IMR-90 (cell line): ENCODE data around the gene NPDC1. TPM values are rescaled to one million over a fixed set of nuclear protein-coding genes. Genes with fewer than 3 reads are reported as not detected.

ENCODE experiments used
- ATAC-seq: fragments of 200-7000 bp; cut with Tn5 transposase; 2 replicates; pipeline ENCODE4 v1.9.1; 2020; ENCODE audit warnings: low read depth, mild to moderate bottlenecking, moderate library complexity
- BruUV-seq: library from RNA; stranded (reverse); fragments of 400-500 nt; replicated peaks from 2 replicates; lab custom pipeline; 2021; lab: Mats Ljungman, UMichigan
- CTCF ChIA-PET: fragments of 300-600 bp; formaldehyde crosslinking; extraction: SDS; loops from one replicate; lab custom pipeline; 2021; ENCODE audit warnings: antibody characterized with exemption; lab: Yijun Ruan, JAX
- POLR2A ChIA-PET: fragments of 300-600 bp; sonication (Branson Sonifier 250); formaldehyde crosslinking; loops from one replicate; lab custom pipeline; 2022; ENCODE audit warnings: antibody characterized with exemption; ENCODE audit not compliant: unreplicated experiment; lab: Charles Lee
- DNase-seq: peaks from one replicate; pipeline ENCODE4 v3.0.0; 2013
- H2AFZ ChIP-seq: replicated peaks from 2 replicates; pipeline ENCODE3; 2013; ENCODE audit warnings: low read length, mild to moderate bottlenecking; ENCODE audit not compliant: poor library complexity
- H2AK5ac ChIP-seq: 2 replicates; pipeline ENCODE4 v1.6.1; 2013; ENCODE audit warnings: low read depth, low read length, inconsistent platforms
- H2AK9ac ChIP-seq: replicated peaks from 2 replicates; pipeline ENCODE3; 2013; ENCODE audit warnings: mild to moderate bottlenecking, low read depth, low read length, moderate library complexity; ENCODE audit not compliant: poor library complexity
- H2BK120ac ChIP-seq: 2 replicates; pipeline ENCODE4 v1.6.1; 2013; ENCODE audit warnings: low read depth, low read length, inconsistent platforms
- H2BK15ac ChIP-seq: 3 replicates; pipeline ENCODE4 v1.6.1; 2013; ENCODE audit warnings: low read depth, low read length, inconsistent platforms
- H2BK20ac ChIP-seq: 2 replicates; pipeline ENCODE4 v1.6.1; 2013; ENCODE audit warnings: low read depth, mild to moderate bottlenecking, inconsistent platforms, low read length, moderate library complexity
- H2BK5ac ChIP-seq: 2 replicates; pipeline ENCODE4 v1.6.1; 2013; ENCODE audit warnings: mild to moderate bottlenecking, low read depth, low read length, inconsistent platforms; ENCODE audit not compliant: poor library complexity, severe bottlenecking
- H3K14ac ChIP-seq: replicated peaks from 2 replicates; pipeline ENCODE4 v1.6.1; 2013; ENCODE audit warnings: low read depth, low read length, inconsistent platforms
- H3K18ac ChIP-seq: 2 replicates; pipeline ENCODE4 v1.6.1; 2013; ENCODE audit warnings: low read depth, low read length, control low read depth
- H3K23ac ChIP-seq: 2 replicates; pipeline ENCODE4 v1.6.1; 2013; ENCODE audit warnings: low read depth, low read length, inconsistent platforms
- H3K27ac ChIP-seq: 2 replicates; pipeline ENCODE4 v1.5.1; 2013; ENCODE audit warnings: mild to moderate bottlenecking, control low read depth, low read length; ENCODE audit not compliant: insufficient read depth
- H3K27me3 ChIP-seq: 2 replicates; pipeline ENCODE4 v1.6.1; 2013; ENCODE audit warnings: low read length; ENCODE audit not compliant: control insufficient read depth, insufficient read depth
- H3K36me3 ChIP-seq: 2 replicates; pipeline ENCODE4 v1.6.1; 2013; ENCODE audit warnings: low read length, mixed read lengths; ENCODE audit not compliant: control insufficient read depth, insufficient read depth
- H3K4ac ChIP-seq: 2 replicates; pipeline ENCODE4 v1.6.1; 2013; ENCODE audit warnings: low read depth, low read length, inconsistent platforms
- H3K4me1 ChIP-seq: 2 replicates; pipeline ENCODE4 v1.6.1; 2013; ENCODE audit warnings: low read length, mixed read lengths; ENCODE audit not compliant: control insufficient read depth, insufficient read depth
- H3K4me2 ChIP-seq: 2 replicates; pipeline ENCODE4 v1.6.1; 2013; ENCODE audit warnings: low read depth, mild to moderate bottlenecking, control low read depth, low read length, moderate library complexity
- H3K4me3 ChIP-seq: 2 replicates; pipeline ENCODE4 v1.5.1; 2013; ENCODE audit warnings: low read depth, mild to moderate bottlenecking, control low read depth, low read length, moderate library complexity; ENCODE audit not compliant: insufficient read depth
- H3K56ac ChIP-seq: 2 replicates; pipeline ENCODE4 v1.6.1; 2013; ENCODE audit warnings: low read length, inconsistent platforms; ENCODE audit not compliant: insufficient read depth; ENCODE audit errors: extremely low read depth
- H3K79me1 ChIP-seq, 2 experiments: 2 replicates each; pipeline ENCODE4 v1.6.1; 2013; ENCODE audit warnings: low read length in 2 of 2, inconsistent platforms in 1 of 2, low read depth in 1 of 2
- H3K9ac ChIP-seq: 2 replicates; pipeline ENCODE4 v1.6.1; 2013; ENCODE audit warnings: low read depth, low read length, control low read depth
- H3K9me1 ChIP-seq: 2 replicates; pipeline ENCODE4 v1.6.1; 2013; ENCODE audit warnings: low read length, inconsistent platforms; ENCODE audit not compliant: insufficient read depth
- H3K9me3 ChIP-seq: 2 replicates; pipeline ENCODE4 v1.6.1; 2013; ENCODE audit warnings: low read length; ENCODE audit not compliant: control insufficient read depth, insufficient read depth
- H4K20me1 ChIP-seq: 2 replicates; pipeline ENCODE4 v1.6.1; 2013; ENCODE audit warnings: low read length, inconsistent platforms; ENCODE audit not compliant: insufficient read depth
- H4K5ac ChIP-seq: 2 replicates; pipeline ENCODE4 v1.6.1; 2013; ENCODE audit warnings: mild to moderate bottlenecking, low read depth, low read length, control low read depth
- H4K8ac ChIP-seq, 2 experiments: 2 replicates each; pipeline ENCODE4 v1.6.1; 2013; ENCODE audit warnings: low read depth in 2 of 2, low read length in 2 of 2, control low read depth in 1 of 2, inconsistent platforms in 1 of 2
- H4K91ac ChIP-seq: 2 replicates; pipeline ENCODE4 v1.6.1; 2013; ENCODE audit warnings: low read depth, low read length, inconsistent platforms; ENCODE audit not compliant: insufficient read depth
- BHLHE40 ChIP-seq: fragments of 150-350 bp; IDR thresholded peaks from 2 replicates; pipeline ENCODE4 v1.6.1; 2016; ENCODE audit warnings: mild to moderate bottlenecking, low read depth, low read length
- CEBPB ChIP-seq: IDR thresholded peaks from 2 replicates; pipeline ENCODE4 v1.6.1; 2012; ENCODE audit warnings: low read depth, low read length, improper control_type of control experiment
- CHD1 ChIP-seq: IDR thresholded peaks from 2 replicates; pipeline ENCODE4 v1.6.1; 2012; ENCODE audit warnings: low read depth, low read length, improper control_type of control experiment
- FOS ChIP-seq: fragments of 150-350 bp; IDR thresholded peaks from 2 replicates; pipeline ENCODE4 v1.6.1; 2016; ENCODE audit warnings: low read depth, low read length
- MAFK ChIP-seq: IDR thresholded peaks from 2 replicates; pipeline ENCODE4 v1.6.1; 2012; ENCODE audit warnings: low read depth, low read length, improper control_type of control experiment
- MAZ ChIP-seq: IDR thresholded peaks from 2 replicates; pipeline ENCODE4 v1.6.1; 2012; ENCODE audit warnings: low read depth, mild to moderate bottlenecking, low read length, improper control_type of control experiment, moderate library complexity, borderline replicate concordance
- MXI1 ChIP-seq: IDR thresholded peaks from 2 replicates; pipeline ENCODE4 v1.6.1; 2012; ENCODE audit warnings: low read depth, mild to moderate bottlenecking, low read length, moderate library complexity, borderline replicate concordance
- NFE2L2 ChIP-seq: fragments of 150-350 bp; IDR thresholded peaks from 2 replicates; pipeline ENCODE4 v1.6.1; 2016; ENCODE audit warnings: low read depth, mild to moderate bottlenecking, low read length
- POLR2A ChIP-seq: IDR thresholded peaks from 2 replicates; pipeline ENCODE4 v1.6.1; 2012; ENCODE audit warnings: mild to moderate bottlenecking, low read depth, low read length
- RAD21 ChIP-seq: IDR thresholded peaks from 2 replicates; pipeline ENCODE4 v1.6.1; 2012; ENCODE audit warnings: low read length, improper control_type of control experiment
- RCOR1 ChIP-seq: IDR thresholded peaks from 2 replicates; pipeline ENCODE4 v1.6.1; 2012; ENCODE audit warnings: mild to moderate bottlenecking, low read length, improper control_type of control experiment; ENCODE audit not compliant: insufficient replicate concordance
- RFX5 ChIP-seq: IDR thresholded peaks from 2 replicates; pipeline ENCODE4 v1.8.0; 2012; ENCODE audit warnings: low read depth, mild to moderate bottlenecking, low read length, moderate library complexity
- SMC3 ChIP-seq: fragments of 150-350 bp; IDR thresholded peaks from 2 replicates; pipeline ENCODE4 v1.6.1; 2016; ENCODE audit warnings: low read depth, mild to moderate bottlenecking, antibody characterized with exemption, low read length, moderate library complexity
- WGBS, 2 experiments: methylation state at CpG; one replicate each; pipeline versions ENCODE4 v1.1.5 to v1.1.7; 2013; ENCODE audit warnings: missing lambda C conversion rate in 2 of 2; ENCODE audit not compliant: insufficient read length in 1 of 2; ENCODE audit errors: extremely low coverage in 2 of 2; 5-methylcytosine and 5-hydroxymethylcytosine counted together
- dilution Hi-C: fragments of 300-500 bp; cut with HindIII; formaldehyde crosslinking; loops from one replicate; pipeline ENCODE4 v1.14.3; 2018; ENCODE audit warnings: low sequenced_read_pairs; ENCODE audit not compliant: unreplicated experiment
- in situ Hi-C: fragments of 300-500 bp; cut with MboI; formaldehyde crosslinking; loops from 3 replicates; pipeline ENCODE4 v1.14.3; 2019; ENCODE audit warnings: low sequenced_read_pairs, inconsistent platforms, mixed read lengths
- intact Hi-C: fragments of 100-400 bp; cut with micrococcal nuclease; formaldehyde crosslinking; loops from 2 replicates; pipeline ENCODE4 v1.10.0; 2022
- polyA plus RNA-seq, 3 experiments: library from polyadenylated mRNA; depleted of rRNA; stranded (reverse); fragments of >200 nt; gene quantifications; 2 replicates each; pipeline ENCODE4 v1.2.3, GENCODE V29; 2012; ENCODE audit warnings: low replicate concordance in 1 of 3
- total RNA-seq: library from RNA; depleted of rRNA; stranded (reverse); fragments of >200 nt; gene quantifications from 2 replicates; pipeline ENCODE4 v1.2.3, GENCODE V29; 2012
- TF ChIP-seq, protein P1 (sequence below): fragments of 150-350 bp; IDR thresholded peaks from 2 replicates; pipeline ENCODE4 v1.6.1; 2016; ENCODE audit warnings: low read depth, mild to moderate bottlenecking, low read length, moderate library complexity, borderline replicate concordance
- TF ChIP-seq, protein P2 (sequence below): fragments of 150-350 bp; IDR thresholded peaks from 2 replicates; pipeline ENCODE4 v1.6.1; 2017; ENCODE audit warnings: mild to moderate bottlenecking, antibody characterized with exemption, low read length, low read depth

The NPDC1 gene
- total and polyA plus RNA-seq, 2 of the 4 experiments (the other 2 are of a cell fraction): 2.7 to 58.1 TPM

DNA sequence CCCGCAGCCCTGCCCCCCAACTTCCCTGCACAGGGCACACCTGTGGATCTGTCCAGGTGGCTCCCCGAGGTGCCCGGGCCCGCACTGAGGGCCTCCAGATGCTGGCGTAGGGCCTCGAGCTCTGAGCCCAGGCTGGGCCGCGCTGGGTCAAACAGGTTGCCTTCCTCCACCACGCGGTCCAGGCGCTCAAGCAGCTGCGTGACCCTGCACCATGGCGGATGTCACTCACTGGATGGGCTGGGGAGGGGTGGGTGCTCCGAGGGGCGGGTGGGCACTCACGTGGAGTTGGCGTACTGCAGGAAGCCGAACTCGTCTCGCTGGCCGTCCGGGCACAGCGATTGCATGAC lies 23.3 kb downstream of the NPDC1 start:
- in situ Hi-C loops (no loop called here), dilution Hi-C loops (no loop called here), intact Hi-C loops (no loop called here)
- no peak overlapping the region for H2BK15ac ChIP-seq
- H3K9me3 ChIP-seq: no peaks in the 10 kb centered on the region
- H3K4me1 ChIP-seq: peaks cover 5% of the 10 kb centered on the region
- no peaks in the 10 kb centered on the region; the same call in 1 of the 2 replicates for H4K20me1 ChIP-seq
- H4K91ac ChIP-seq: no peak overlapping the region
- no peak overlapping the region for H2BK5ac ChIP-seq
- H3K27me3 ChIP-seq: no peaks in the 10 kb centered on the region
- H3K18ac ChIP-seq: no peak overlapping the region
- no peak overlapping the region for H4K5ac ChIP-seq
- H3K56ac ChIP-seq: no peak overlapping the region
- H3K4ac ChIP-seq: no peak overlapping the region
- ATAC-seq: no peak
- peaks cover 7% of the 10 kb centered on the region; the same call in 1 of the 2 replicates for H3K36me3 ChIP-seq
- no peak overlapping the region for H2BK120ac ChIP-seq
- no peak overlapping the region for H3K4me3 ChIP-seq
- H4K8ac ChIP-seq: no peak overlapping the region
- no peak for DNase-seq
- H2AK5ac ChIP-seq: no peak overlapping the region
- H3K4me2 ChIP-seq: no peak overlapping the region
- no peak overlapping the region for H2BK20ac ChIP-seq
- no peak overlapping the region for H2AFZ ChIP-seq
- H3K23ac ChIP-seq: no peak overlapping the region
- H3K9me1 ChIP-seq: peaks cover 4% of the 10 kb centered on the region; the same call in 1 of the 2 replicates
- H3K27ac ChIP-seq: no peak overlapping the region
- H3K9ac ChIP-seq: no peak overlapping the region
- ChIA-PET POLR2A (no interaction called here), CTCF (no interaction called here)
- no peak for TF ChIP-seq MAZ
- no peak for TF ChIP-seq RAD21
- TF ChIP-seq, protein P1, sequence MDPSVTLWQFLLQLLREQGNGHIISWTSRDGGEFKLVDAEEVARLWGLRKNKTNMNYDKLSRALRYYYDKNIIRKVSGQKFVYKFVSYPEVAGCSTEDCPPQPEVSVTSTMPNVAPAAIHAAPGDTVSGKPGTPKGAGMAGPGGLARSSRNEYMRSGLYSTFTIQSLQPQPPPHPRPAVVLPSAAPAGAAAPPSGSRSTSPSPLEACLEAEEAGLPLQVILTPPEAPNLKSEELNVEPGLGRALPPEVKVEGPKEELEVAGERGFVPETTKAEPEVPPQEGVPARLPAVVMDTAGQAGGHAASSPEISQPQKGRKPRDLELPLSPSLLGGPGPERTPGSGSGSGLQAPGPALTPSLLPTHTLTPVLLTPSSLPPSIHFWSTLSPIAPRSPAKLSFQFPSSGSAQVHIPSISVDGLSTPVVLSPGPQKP: no peak
- TF ChIP-seq, protein P2, sequence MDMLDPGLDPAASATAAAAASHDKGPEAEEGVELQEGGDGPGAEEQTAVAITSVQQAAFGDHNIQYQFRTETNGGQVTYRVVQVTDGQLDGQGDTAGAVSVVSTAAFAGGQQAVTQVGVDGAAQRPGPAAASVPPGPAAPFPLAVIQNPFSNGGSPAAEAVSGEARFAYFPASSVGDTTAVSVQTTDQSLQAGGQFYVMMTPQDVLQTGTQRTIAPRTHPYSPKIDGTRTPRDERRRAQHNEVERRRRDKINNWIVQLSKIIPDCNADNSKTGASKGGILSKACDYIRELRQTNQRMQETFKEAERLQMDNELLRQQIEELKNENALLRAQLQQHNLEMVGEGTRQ: no peak
- TF ChIP-seq POLR2A: no peak
- TF ChIP-seq FOS: no peak
- TF ChIP-seq MAFK: no peak
- no peak for TF ChIP-seq RCOR1
- no peak for TF ChIP-seq BHLHE40
- TF ChIP-seq RFX5: no peak
- no peak for TF ChIP-seq CEBPB
- TF ChIP-seq SMC3: no peak
- TF ChIP-seq NFE2L2: no peak
- TF ChIP-seq MXI1: no peak
- TF ChIP-seq CHD1: no peak
- H2AK9ac ChIP-seq: no peak overlapping the region
- no TSS peak for BruUV-seq
- H3K79me1 ChIP-seq: peaks cover 0 to 7% of the 10 kb centered on the region in 2 experiments; a peak in 2 of 4 replicates
- H3K14ac ChIP-seq: no peak overlapping the region
- 88% methylated on average over 11 of the region's 23 CpGs; no CpG with 5 or more reads in 1 of the 2 experiments for WGBS, 2 experiments
